ENCODE results near the gene TBC1D17.
A peak's percentile ranks its signal among the peaks of the same experiment; 100 is the strongest.

- no peak for TF ChIP-seq EP300 (IDR thresholded peaks at IDR 0.05)
- TF ChIP-seq CTCF (IDR thresholded peaks at IDR 0.05) = peak in 1 of 7 experiments; percentile 35
These were observed 52.3 kb downstream of the TBC1D17 start for GRCh38 chr19:49929611-49930482.

Measured in stomach (tissue), 4 donors.